HG03565 (cell line): ENCODE measurements around the gene PSORS1C2.
A peak's percentile ranks its signal among the peaks of the same experiment; 100 is the strongest.
"Not testable (repeated sequence)": the region's sequence is repeated elsewhere in the genome, so short reads cannot be mapped to it uniquely, and the experiment has no call there.

Source experiments
- ATAC-seq: cut with Tn5 transposase; IDR thresholded peaks from one replicate; pipeline ENCODE4 v1.9.1; 2021; ENCODE audit warnings: mild to moderate bottlenecking, moderate library complexity; ENCODE audit not compliant: unreplicated experiment

The PSORS1C2 gene

DNA sequence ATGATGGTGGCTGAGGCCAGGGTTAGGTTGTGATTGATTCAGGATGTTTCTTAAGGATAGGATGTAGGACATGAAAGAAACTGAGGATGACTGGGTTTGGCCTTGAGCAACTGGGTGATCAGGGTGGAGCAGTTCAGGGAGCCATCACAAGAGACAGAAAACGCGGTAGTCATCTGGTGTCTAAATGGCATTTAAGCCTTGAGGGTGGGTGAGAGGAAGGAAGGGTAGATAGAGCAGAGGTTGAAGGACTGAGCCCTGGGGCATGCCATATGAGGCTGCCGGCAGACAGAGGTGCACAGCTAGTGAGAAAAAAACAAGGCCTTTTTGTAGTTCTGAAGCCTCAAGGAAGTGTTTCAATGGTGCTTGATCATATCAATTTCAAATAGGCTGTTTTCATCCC, 29.7 kb upstream of the PSORS1C2 start:
- ATAC-seq, result no peak

GRCh38 chr6:31165986-31166385, 27.1 kb upstream of the PSORS1C2 start:
- no peak for ATAC-seq

DNA sequence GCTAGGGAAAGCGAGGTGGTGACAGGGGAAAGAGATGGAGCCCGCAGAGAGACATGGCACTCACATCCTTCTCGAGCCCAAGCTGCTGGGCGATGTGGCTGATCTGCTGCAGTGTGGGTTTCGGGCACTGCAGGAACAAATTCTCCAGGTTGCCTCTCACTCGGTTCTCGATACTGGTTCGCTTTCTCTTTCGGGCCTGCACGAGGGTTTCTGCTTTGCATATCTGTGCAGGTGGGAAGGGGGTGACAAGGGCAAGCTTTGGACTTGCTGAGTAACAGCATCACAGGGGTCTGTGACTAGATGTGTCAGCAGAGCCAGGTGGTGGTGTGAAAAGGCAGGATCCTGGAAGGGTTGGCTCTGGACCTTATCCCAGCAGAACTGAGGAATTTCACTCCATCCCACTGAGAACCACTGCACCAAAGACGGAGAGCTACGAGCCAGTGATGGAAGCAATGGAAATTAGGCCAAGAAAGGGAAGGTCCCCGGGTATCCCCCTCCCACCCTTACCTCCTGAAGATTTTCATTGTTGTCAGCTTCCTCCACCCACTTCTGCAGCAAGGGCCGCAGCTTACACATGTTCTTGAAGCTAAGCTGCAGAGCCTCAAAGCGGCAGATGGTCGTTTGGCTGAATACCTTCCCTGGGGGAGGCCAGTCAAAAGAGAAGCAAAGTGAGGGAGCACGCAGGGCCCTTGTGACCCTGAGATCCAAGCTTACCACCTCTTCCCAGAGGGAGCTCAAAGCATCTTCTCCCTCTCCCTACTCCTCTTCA, 26.4 kb upstream of the PSORS1C2 start:
- peak; percentile 54 for ATAC-seq

- ATAC-seq, result not testable (repeated sequence)
These were observed 25.7 kb upstream of the PSORS1C2 start for GRCh38 chr6:31164475-31165063.

- no peak for ATAC-seq
These were observed 25.1 kb upstream of the PSORS1C2 start for GRCh38 chr6:31163922-31164321.

- ATAC-seq, result no peak
These were observed 23.7 kb upstream of the PSORS1C2 start for GRCh38 chr6:31162463-31163165.

DNA sequence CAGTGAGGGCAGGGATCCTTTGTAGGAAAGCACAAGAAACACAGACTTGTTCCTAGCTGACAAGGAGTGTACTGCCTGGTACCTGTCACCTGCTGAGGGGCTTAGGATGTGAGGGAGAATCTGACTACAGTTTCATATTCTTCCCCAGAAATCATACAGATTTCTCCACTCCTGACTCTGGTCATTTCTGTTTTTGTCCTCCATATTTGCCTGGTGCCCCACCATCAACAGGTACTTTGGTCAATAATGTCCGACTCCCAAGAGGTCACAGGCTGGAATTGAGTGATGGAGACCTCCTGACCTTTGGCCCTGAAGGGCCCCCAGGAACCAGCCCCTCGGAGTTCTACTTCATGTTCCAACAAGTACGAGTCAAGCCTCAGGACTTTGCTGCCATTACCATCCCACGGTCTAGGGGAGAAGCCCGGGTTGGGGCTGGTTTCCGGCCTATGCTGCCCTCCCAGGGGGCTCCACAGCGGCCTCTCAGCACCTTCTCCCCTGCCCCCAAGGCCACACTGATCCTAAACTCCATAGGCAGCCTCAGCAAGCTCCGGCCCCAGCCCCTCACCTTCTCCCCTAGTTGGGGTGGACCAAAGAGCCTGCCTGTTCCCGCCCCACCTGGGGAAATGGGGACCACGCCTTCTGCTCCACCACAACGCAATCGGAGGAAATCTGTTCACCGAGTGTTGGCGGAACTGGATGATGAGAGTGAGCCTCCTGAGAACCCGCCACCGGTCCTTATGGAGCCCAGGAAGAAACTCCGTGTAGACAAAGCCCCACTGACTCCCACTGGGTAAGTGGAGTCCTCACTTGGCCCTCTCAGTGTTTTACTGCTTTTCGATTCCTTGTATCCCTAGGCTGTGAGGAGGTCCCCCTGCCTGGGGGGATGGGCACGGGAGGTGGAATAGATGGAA, 22.6 kb upstream of the PSORS1C2 start:
- no peak for ATAC-seq

DNA sequence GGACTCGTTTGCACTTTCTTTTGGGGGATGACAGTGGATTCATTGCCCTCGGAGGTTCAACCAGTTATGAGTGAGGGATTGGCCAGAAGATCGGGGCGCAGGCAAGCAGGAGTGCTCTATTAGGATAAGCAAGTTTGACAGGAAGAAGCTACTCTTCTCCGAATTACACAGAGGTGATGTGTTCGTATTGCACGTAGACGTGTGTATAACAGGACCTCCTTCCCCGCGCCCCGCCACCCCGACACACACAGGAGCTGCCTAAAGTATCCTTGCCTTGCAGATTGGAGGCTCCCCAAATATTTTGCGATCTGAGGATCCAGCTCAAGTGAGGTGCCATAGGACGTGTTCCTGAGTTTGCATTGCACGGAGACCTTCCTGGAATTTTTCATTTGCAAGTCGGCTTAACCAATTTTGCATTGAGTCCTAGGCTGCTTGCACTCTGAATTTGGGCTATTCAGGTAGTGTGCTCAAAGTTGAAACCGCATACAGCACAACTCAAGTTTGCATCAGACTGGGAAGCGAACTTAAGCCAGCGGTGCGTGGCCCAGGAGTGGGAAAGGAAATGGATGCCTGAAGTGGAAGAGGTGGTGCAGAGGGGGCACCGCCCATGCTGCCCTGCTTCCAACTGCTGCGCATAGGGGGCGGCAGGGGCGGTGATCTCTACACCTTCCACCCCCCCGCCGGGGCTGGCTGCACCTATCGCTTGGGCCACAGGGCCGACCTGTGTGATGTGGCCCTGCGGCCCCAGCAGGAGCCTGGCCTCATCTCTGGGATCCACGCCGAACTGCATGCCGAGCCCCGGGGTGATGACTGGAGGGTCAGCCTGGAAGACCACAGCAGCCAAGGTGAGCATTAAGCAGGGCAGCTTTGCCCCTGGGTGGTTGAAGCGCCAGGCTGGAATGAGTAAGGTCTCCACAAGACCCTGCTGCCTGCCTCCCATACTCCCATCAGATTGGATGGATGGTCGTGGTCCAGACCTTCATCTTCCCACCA, 20.3 kb upstream of the PSORS1C2 start:
- ATAC-seq, result no peak

- ATAC-seq, result peak; percentile 65
These were observed 19.4 kb upstream of the PSORS1C2 start, which contains the start of gene TCF19 for GRCh38 chr6:31158140-31158862. Gene TCF19, plus strand, starts transcription at chr6:31158589. Its CDS starts 881 bp downstream, at chr6:31159470.

GRCh38 chr6:31157513-31158139, 18.8 kb upstream of the PSORS1C2 start, which contains the start of gene CCHCR1:
Gene CCHCR1, minus strand, starts transcription at chr6:31157802. Its CDS starts 202 bp downstream, at chr6:31157600.
- no peak for ATAC-seq

DNA sequence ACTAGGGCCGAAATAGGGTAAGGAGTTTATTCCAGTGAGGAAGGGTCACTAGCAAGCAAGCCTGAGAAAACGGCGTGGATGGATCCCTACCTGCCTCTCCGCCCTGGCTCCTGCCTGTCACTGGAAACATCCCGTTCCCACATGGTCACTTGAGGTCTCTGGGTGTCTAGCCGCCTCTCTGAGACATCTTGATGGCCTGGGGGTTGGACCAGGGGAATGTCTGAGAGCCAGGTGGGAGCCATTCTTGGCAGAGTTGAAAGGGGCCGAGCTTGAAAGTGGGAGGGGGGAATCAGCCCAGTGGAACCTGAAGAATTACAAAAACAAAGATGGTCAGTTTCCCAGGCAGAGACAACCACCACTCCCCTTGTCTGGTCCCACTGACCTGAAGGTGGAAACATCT, 17.8 kb upstream of the PSORS1C2 start:
- no peak for ATAC-seq

DNA sequence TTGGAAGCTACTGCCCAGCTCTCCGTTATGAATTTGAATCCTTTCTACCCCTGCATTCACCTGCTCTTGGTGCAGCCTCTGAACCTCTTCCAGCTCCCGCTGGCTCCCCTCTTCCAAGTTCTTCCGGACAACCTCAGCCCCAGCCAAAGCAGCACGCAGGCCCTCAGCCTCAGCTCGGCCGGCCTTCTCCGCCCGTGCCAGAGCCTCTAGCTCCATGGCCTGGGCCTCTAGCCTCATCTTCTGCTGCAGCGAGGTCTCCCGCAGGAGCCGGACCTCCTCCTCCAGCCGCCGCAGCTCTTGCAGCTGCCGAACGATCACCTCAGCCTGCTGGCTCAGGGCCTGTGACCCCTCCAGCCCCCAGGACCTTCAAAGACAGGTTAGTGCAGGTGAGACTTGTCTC, 15.6 kb upstream of the PSORS1C2 start:
- no peak for ATAC-seq

DNA sequence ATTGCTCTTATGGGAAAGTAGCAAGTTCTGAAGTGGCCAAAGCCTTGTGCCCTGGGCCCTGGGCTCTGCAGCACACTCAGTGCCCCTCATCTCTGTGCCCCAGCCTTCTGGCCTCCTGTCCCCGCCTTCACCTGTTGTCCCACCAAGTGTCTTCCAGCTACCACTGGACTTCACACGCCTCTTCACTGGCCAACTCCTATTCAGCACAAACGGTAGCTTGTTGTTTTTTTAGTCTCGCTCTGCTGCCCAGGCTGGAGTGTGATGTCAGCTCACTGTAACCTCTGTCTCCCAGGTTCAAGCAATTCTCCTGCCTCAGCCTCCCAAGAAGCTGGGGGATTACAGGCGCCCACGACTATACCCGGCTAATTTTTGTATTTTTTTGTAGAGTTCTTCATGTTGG, 13.9 kb upstream of the PSORS1C2 start:
- no peak for ATAC-seq

DNA sequence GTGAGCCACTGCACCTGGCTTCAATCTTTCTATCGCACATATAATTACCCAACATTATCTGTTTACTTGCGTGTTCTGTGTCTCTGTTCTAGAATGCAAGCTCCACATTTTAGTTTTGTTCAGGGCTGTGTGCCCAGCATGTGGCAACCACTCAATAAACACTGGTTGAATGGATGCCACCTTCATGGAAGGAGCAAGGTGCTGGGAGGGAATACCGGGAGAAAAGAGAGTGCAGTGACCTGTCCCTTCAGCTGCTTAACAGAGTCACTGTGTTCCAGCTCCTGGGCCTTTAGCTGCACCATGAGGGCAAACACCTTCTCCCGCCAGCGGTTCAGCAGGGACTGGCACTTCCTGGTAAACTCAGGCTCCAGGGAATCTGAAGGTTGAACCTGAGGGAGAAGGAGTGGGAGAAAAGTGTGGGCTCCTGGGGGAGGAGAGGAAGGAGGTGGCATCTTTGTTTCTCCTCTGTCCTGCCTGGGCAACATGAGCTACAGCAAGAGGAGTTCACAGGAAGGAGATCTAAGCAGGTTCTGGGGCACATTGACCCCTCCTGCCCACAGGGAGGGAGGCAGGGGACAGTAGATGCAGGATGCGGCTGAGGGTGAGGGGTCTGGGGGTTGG, 11.1 kb upstream of the PSORS1C2 start:
- no peak for ATAC-seq

DNA sequence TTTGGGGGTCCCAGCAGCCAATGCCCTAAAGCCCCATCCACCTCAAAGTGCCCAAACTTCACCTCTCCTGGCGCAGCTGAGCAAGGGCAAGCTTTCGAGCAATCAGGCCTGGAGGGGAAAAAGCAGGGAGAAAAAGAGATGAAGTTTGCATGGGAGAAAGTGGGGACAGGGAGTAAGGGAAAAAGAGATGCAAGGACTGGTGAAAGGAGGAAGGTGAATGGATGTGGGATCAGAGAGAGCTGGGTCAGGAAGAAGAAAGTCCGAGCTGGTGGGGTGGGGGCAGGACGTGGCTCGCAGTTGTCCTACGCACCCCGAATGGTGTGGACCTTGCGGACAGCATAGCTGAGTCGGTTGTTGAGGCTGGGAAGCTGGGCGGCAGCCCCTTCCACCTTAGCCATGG, 6.5 kb upstream of the PSORS1C2 start:
- ATAC-seq, result no peak

- ATAC-seq, result no peak
These were observed 6.1 kb upstream of the PSORS1C2 start for GRCh38 chr6:31144970-31145340.

DNA sequence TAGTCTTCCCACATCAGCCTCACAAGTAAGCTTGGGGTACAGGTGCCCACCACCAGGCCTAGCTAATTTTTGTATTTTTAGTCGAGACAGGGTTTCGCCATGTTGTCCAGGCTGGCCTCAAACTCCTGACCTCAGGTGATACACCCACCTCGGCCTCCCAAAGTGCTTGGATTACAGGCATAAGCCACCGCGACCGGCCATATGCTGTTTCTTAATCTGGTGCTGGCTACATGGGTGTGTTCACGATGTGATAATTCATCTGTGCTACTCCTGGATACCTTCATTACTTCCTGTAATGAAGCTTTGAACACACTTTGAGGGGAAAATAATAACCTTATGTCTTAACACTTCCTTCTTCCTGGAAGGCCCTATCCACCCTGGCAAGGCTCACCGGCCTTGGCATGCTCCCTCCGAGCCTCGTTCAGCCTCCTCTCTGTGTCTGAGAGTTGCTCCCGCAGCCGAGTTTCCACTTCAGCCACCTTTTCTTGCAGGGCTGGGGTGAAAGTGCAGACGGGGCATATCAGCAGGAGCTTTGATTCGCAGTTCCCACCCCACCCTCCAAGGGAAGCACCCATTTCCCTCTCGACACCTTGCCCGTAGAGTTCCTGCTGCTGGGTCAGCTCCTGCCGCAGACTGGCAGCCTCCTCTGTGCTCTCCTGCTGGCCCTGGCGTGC, 5.6 kb upstream of the PSORS1C2 start:
- ATAC-seq, result no peak

- no peak for ATAC-seq
These were observed 4.3 kb upstream of the PSORS1C2 start for GRCh38 chr6:31143148-31143547.
